ENCODE results near the gene ACAA1. TPM values are rescaled to one million over a fixed set of nuclear protein-coding genes. Genes with fewer than 3 reads are reported as not detected.

The ACAA1 gene
- total RNA-seq, 1 experiment from 2014 or later, result 49.0 TPM

DNA sequence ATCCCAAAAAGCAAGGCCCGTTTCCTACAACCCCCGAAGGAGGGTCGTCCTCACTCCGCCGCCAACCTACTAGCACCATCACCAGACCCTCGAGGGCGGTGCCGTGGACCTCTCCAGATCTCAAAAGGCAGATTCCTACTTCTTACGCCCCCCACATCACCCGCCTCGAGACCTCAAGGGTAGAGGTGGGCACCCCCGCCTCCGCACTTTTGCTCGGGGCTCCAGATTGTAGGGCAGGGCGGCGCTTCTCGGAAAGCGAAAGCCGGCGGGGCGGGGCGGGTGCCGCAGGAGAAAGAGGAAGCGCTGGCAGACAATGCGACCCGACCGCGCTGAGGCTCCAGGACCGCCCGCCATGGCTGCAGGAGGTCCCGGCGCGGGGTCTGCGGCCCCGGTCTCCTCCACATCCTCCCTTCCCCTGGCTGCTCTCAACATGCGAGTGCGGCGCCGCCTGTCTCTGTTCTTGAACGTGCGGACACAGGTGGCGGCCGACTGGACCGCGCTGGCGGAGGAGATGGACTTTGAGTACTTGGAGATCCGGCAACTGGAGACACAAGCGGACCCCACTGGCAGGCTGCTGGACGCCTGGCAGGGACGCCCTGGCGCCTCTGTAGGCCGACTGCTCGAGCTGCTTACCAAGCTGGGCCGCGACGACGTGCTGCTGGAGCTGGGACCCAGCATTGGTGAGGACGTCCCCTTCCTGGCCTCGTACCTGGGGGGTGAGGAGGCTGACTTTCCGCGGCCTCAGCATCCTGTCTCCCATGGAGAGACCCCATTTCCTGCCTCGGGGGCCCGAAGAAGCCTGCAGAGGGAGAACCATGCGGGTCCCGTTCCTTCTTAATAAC is 1.6 kb upstream of the ACAA1 start, which contains the start of gene MYD88:
MYD88 (plus strand) TSS at position 313 of the 842 bp plus-strand sequence; CDS start at position 353, 40 bp downstream.
- Histone ChIP-seq H3K27ac (ENCODE audit: low read depth, low read length) (peak within 1 kb of the TSS; percentile 67), H3K27me3 (ENCODE audit: insufficient read depth, low read length) (no peaks in the 10 kb centered on the region), H3K79me2 (ENCODE audit: insufficient read depth, low read length) (peaks cover 12% of the 10 kb centered on the region), H3K9ac (ENCODE audit: low read length) (peak within 1 kb of the TSS; percentile 65), H4K20me1 (ENCODE audit: insufficient read depth) (no peaks in the 10 kb centered on the region), H3K4me2 (ENCODE audit: low read length) (peak within 1 kb of the TSS; percentile 91), H3K4me1 (ENCODE audit: control insufficient read depth in 1 of 2, insufficient read depth in 2 of 2, low read length in 2 of 2) (peaks cover 25 to 62% of the 10 kb centered on the region in 2 experiments), H3K36me3 (ENCODE audit: control insufficient read depth in 1 of 2, insufficient read depth in 2 of 2, low read length in 2 of 2) (peaks cover 0 to 4% of the 10 kb centered on the region in 2 experiments; a peak in 1 of 4 replicates), H3K9me2 (ENCODE audit: insufficient read depth) (no peaks in the 10 kb centered on the region), H3K9me3 (ENCODE audit: control insufficient read depth in 1 of 2, insufficient read depth in 1 of 2, low read depth in 1 of 2, low read length in 2 of 2) (no peaks in the 10 kb centered on the region), H2AFZ (ENCODE audit: low read depth, low read length, poor library complexity, severe bottlenecking) (peak within 1 kb of the TSS; percentile 91), H3K4me3 (replicated peaks in 1 of 2; ENCODE audit: low read depth in 1 of 2, low read length in 2 of 2) (peak within 1 kb of the TSS; percentile 87 to 91)
- ChIA-PET RAD21 (ENCODE audit: low non-redundant PET in 1 of 2, low total read pairs in 2 of 2, uncharacterized antibody in 2 of 2, unreplicated experiment in 2 of 2) (no interaction called here), CTCF (no interaction called here), POLR2A (interaction anchor here (0.6 to 1.1 kb wide), 2 partner anchors 26 to 109 kb away, joined by 3 read pairs; partner anchors contain the start of genes OXSR1 and PLCD1)
- no TSS peak for BruUV-seq (replicated peaks)
- peak; percentile 25 for ATAC-seq
- TF ChIP-seq SRF (IDR thresholded peaks at IDR 0.05; ENCODE audit: low read depth) (no peak), YY1 (IDR thresholded peaks at IDR 0.05; ENCODE audit: extremely low read depth, insufficient replicate concordance, low read depth, low read length) (peak; percentile 43), SIN3A (IDR thresholded peaks at IDR 0.05; ENCODE audit: low read depth) (no peak), ZFX (IDR thresholded peaks at IDR 0.05) (peak; percentile 38; the same call in 1 of the 2 replicates), CEBPB (IDR thresholded peaks at IDR 0.05; ENCODE audit: low read depth) (no peak), POLR2A (IDR thresholded peaks at IDR 0.05; ENCODE audit: borderline replicate concordance, extremely low read depth, insufficient read depth, insufficient read length) (peak; percentile 74), POLR2AphosphoS5 (IDR thresholded peaks at IDR 0.05; ENCODE audit: low read depth, low read length) (peak; percentile 80)
- DNase-seq (ENCODE audit: low read depth, low spot score), result no peak
- intact Hi-C loops (cut with micrococcal nuclease), result loop anchor here (10.0 kb wide), 1 partner anchor 316 kb away; the partner anchor contains the start of gene ACVR2B
